ENCODE data around the gene ZMYM2. TPM values are rescaled to one million over a fixed set of nuclear protein-coding genes. Genes with fewer than 3 reads are reported as not detected.

Gene ZMYM2
- polyA plus RNA-seq, 12 donors = 39.7 to 83.4 (median 65.5) TPM; not detected in 1

GRCh38 chr13:20131057-20131832 lies 172.7 kb downstream of the ZMYM2 start:
- no peak for DNase-seq

GRCh38 chr13:20132052-20132634 lies 173.6 kb downstream of the ZMYM2 start:
- no peak for DNase-seq

GRCh38 chr13:20134732-20135131 lies 176.2 kb downstream of the ZMYM2 start:
- DNase-seq = no peak

GRCh38 chr13:20136781-20137703 lies 178.5 kb downstream of the ZMYM2 start:
- DNase-seq = no peak

- no peak for DNase-seq
These were observed 179.3 kb downstream of the ZMYM2 start for GRCh38 chr13:20137875-20138274.

- no peak for DNase-seq
These were observed 182.0 kb downstream of the ZMYM2 start for GRCh38 chr13:20140487-20140886.

Other genes starting within 250 kb of the ZMYM2 start
- 10 to 100 TPM in 11 of 12 donors, not detected in 1; 39.7 to 55.6 (median 48.0) TPM for gene PSPC1, start 175.8 kb upstream of the ZMYM2 start, polyA plus RNA-seq (ENCODE audit: insufficient read length in 12 of 12)
- 10 to 100 TPM in 10 of 12 donors, 1 to 10 TPM in 1, not detected in 1; 9.5 to 20.7 (median 15.4) TPM for gene ZMYM5, start 95.1 kb upstream of the ZMYM2 start, polyA plus RNA-seq (ENCODE audit: insufficient read length in 12 of 12)
- gene GJA3, start 202.3 kb downstream of the ZMYM2 start, polyA plus RNA-seq (ENCODE audit: insufficient read length in 12 of 12) = 1 to 10 TPM in 11 of 12 donors, not detected in 1; 1.8 to 5.6 (median 3.7) TPM
- gene GJB2, start 234.2 kb downstream of the ZMYM2 start, polyA plus RNA-seq (ENCODE audit: insufficient read length in 12 of 12) = 10 to 100 TPM in 1 of 12 donors, 1 to 10 TPM in 3, under 1 TPM in 6, not detected in 2; 0.54 to 22.2 (median 0.93) TPM

All from muscle of arm (tissue), 12 donors.